HEK293 (cell line): Measurements from ENCODE around the gene CAP2.

Experiments
- CTCF ChIA-PET: fragments of 350-600 bp; formaldehyde crosslinking; extraction: SDS; loops from one replicate; lab custom pipeline; 2021; ENCODE audit warnings: antibody characterized with exemption; lab: Yijun Ruan, JAX
- POLR2A ChIA-PET: fragments of 300-600 bp; formaldehyde crosslinking; extraction: SDS; loops from one replicate; lab custom pipeline; 2020; ENCODE audit warnings: antibody characterized with exemption, inconsistent platforms; lab: Yijun Ruan, JAX
- H3K27ac ChIP-seq: fragments of 200-500 bp; sonication (Bioruptor generic); 2 replicates; pipeline ENCODE4 v1.5.1; 2014; ENCODE audit warnings: low read depth, low read length, control low read depth, inconsistent platforms; ENCODE audit errors: extremely low read depth
- H3K36me3 ChIP-seq, 2 experiments: fragments of 200-500 bp in 1 of 2; sonication (Bioruptor generic) in 1 of 2; 1 replicate in 1 of 2; 2 replicates in 1 of 2; pipeline ENCODE4 v1.5.1; 2014 to 2017; ENCODE audit warnings: inconsistent platforms in 2 of 2, low read length in 2 of 2; ENCODE audit not compliant: control insufficient read depth in 2 of 2, insufficient read depth in 1 of 2
- H3K4me1 ChIP-seq: fragments of 200-500 bp; sonication (Bioruptor generic); 2 replicates; pipeline ENCODE4 v1.5.1; 2014; ENCODE audit warnings: mild to moderate bottlenecking, low read length, inconsistent platforms; ENCODE audit not compliant: control insufficient read depth, insufficient read depth
- H3K4me3 ChIP-seq: 2 replicates; pipeline ENCODE4 v1.5.1; 2011; ENCODE audit warnings: low read depth, mild to moderate bottlenecking, control low read depth, low read length, moderate library complexity
- H3K9me3 ChIP-seq: fragments of 200-500 bp; sonication (Bioruptor generic); 2 replicates; pipeline ENCODE4 v1.5.1; 2014; ENCODE audit warnings: low read depth, low read length, inconsistent platforms; ENCODE audit not compliant: control insufficient read depth, insufficient read depth
- GFI1B ChIP-seq: fragments of 450-650 bp; formaldehyde crosslinking; IDR thresholded peaks from 2 replicates; pipeline ENCODE4 v1.5.1; 2016; ENCODE audit warnings: missing biosample characterization, missing genetic modification characterization
- HOXA7 ChIP-seq: sonication (generic); formaldehyde crosslinking; IDR thresholded peaks from 2 replicates; pipeline ENCODE4 v1.8.1; 2022; ENCODE audit warnings: missing genetic modification reagents, borderline replicate concordance
- OSR2 ChIP-seq: fragments of 450-650 bp; formaldehyde crosslinking; IDR thresholded peaks from 2 replicates; pipeline ENCODE4 v1.5.1; 2016; ENCODE audit warnings: missing biosample characterization, missing genetic modification characterization
- OVOL3 ChIP-seq: fragments of 450-650 bp; formaldehyde crosslinking; IDR thresholded peaks from 2 replicates; pipeline ENCODE4 v1.5.1; 2016; ENCODE audit warnings: missing biosample characterization, missing genetic modification characterization
- PRDM1 ChIP-seq: fragments of 450-650 bp; formaldehyde crosslinking; IDR thresholded peaks from 2 replicates; pipeline ENCODE4; 2016; ENCODE audit warnings: missing biosample characterization, missing genetic modification characterization
- REPIN1 ChIP-seq: fragments of 450-650 bp; formaldehyde crosslinking; IDR thresholded peaks from 2 replicates; pipeline ENCODE4 v1.5.1; 2017; ENCODE audit warnings: missing biosample characterization, missing genetic modification characterization, low read depth
- TRIM28 ChIP-seq: IDR thresholded peaks from 2 replicates; pipeline ENCODE4 v1.6.1; 2011; ENCODE audit warnings: low read length, control low read depth, borderline replicate concordance
- ZBTB8A ChIP-seq: fragments of 450-650 bp; formaldehyde crosslinking; IDR thresholded peaks from 2 replicates; pipeline ENCODE4 v1.5.1; 2016; ENCODE audit warnings: missing biosample characterization, missing genetic modification characterization
- ZEB2 ChIP-seq: fragments of 450-650 bp; formaldehyde crosslinking; IDR thresholded peaks from 2 replicates; pipeline ENCODE4 v1.5.1; 2016; ENCODE audit warnings: missing biosample characterization, missing genetic modification characterization
- ZNF146 ChIP-seq: fragments of 450-650 bp; formaldehyde crosslinking; IDR thresholded peaks from 2 replicates; pipeline ENCODE4 v1.5.1; 2016; ENCODE audit warnings: missing biosample characterization, missing genetic modification characterization
- ZNF19 ChIP-seq: fragments of 450-650 bp; formaldehyde crosslinking; IDR thresholded peaks from 2 replicates; pipeline ENCODE4; 2016; ENCODE audit warnings: missing biosample characterization, missing genetic modification characterization, low read depth
- ZNF239 ChIP-seq: fragments of 450-650 bp; formaldehyde crosslinking; IDR thresholded peaks from 2 replicates; pipeline ENCODE4 v1.5.1; 2016; ENCODE audit warnings: missing biosample characterization, missing genetic modification characterization
- ZNF350 ChIP-seq: fragments of 450-650 bp; formaldehyde crosslinking; IDR thresholded peaks from 2 replicates; pipeline ENCODE4 v1.5.0; 2017; ENCODE audit warnings: missing biosample characterization, mild to moderate bottlenecking, missing genetic modification characterization
- ZNF416 ChIP-seq: fragments of 450-650 bp; formaldehyde crosslinking; IDR thresholded peaks from 2 replicates; pipeline ENCODE4 v1.5.1; 2016; ENCODE audit warnings: missing biosample characterization, missing genetic modification characterization
- ZNF433 ChIP-seq: fragments of 450-650 bp; formaldehyde crosslinking; IDR thresholded peaks from 2 replicates; pipeline ENCODE4 v1.5.1; 2016; ENCODE audit warnings: missing biosample characterization, missing genetic modification characterization, low read depth
- ZNF530 ChIP-seq: fragments of 450-650 bp; formaldehyde crosslinking; IDR thresholded peaks from 2 replicates; pipeline ENCODE4 v1.5.1; 2016; ENCODE audit warnings: low read depth, missing biosample characterization, missing genetic modification characterization
- ZNF548 ChIP-seq: fragments of 450-650 bp; formaldehyde crosslinking; IDR thresholded peaks from 2 replicates; pipeline ENCODE4 v1.5.1; 2016; ENCODE audit warnings: missing biosample characterization, missing genetic modification characterization
- ZNF549 ChIP-seq: fragments of 450-650 bp; IDR thresholded peaks from 2 replicates; pipeline ENCODE4 v1.5.1; 2018; ENCODE audit warnings: missing biosample characterization, missing genetic modification characterization, mild to moderate bottlenecking, inconsistent platforms, moderate library complexity
- ZNF571 ChIP-seq: fragments of 450-650 bp; formaldehyde crosslinking; IDR thresholded peaks from 2 replicates; pipeline ENCODE4 v1.5.0; 2017; ENCODE audit warnings: missing biosample characterization, missing genetic modification characterization
- ZNF610 ChIP-seq: fragments of 450-650 bp; formaldehyde crosslinking; IDR thresholded peaks from 2 replicates; pipeline ENCODE4 v1.5.1; 2016; ENCODE audit warnings: missing biosample characterization, missing genetic modification characterization, borderline replicate concordance
- ZNF626 ChIP-seq: fragments of 450-650 bp; sonication (Bioruptor Pico); formaldehyde crosslinking; IDR thresholded peaks from 2 replicates; pipeline ENCODE4 v1.5.1; 2018; ENCODE audit warnings: missing biosample characterization, missing genetic modification characterization, inconsistent platforms
- ZNF664 ChIP-seq: fragments of 450-650 bp; formaldehyde crosslinking; IDR thresholded peaks from 2 replicates; pipeline ENCODE4 v1.5.1; 2016; ENCODE audit warnings: missing biosample characterization, missing genetic modification characterization
- ZNF707 ChIP-seq: fragments of 450-650 bp; formaldehyde crosslinking; IDR thresholded peaks from 2 replicates; pipeline ENCODE4 v1.5.1; 2016; ENCODE audit warnings: missing biosample characterization, missing genetic modification characterization
- ZNF792 ChIP-seq: fragments of 450-650 bp; formaldehyde crosslinking; IDR thresholded peaks from 2 replicates; pipeline ENCODE4 v1.5.1; 2016; ENCODE audit warnings: missing biosample characterization, missing genetic modification characterization
- TF ChIP-seq, protein P1 (sequence below): fragments of 450-650 bp; formaldehyde crosslinking; IDR thresholded peaks from 2 replicates; pipeline ENCODE4 v1.5.1; 2016; ENCODE audit warnings: missing biosample characterization, missing genetic modification characterization
- TF ChIP-seq, protein P2 (sequence below): fragments of 450-650 bp; IDR thresholded peaks from 2 replicates; pipeline ENCODE4 v1.5.1; 2018; ENCODE audit warnings: missing biosample characterization, mild to moderate bottlenecking, missing genetic modification characterization
- TF ChIP-seq, protein P3 (sequence below): fragments of 450-650 bp; formaldehyde crosslinking; IDR thresholded peaks from 2 replicates; pipeline ENCODE4 v1.5.1; 2016; ENCODE audit warnings: missing biosample characterization, missing genetic modification characterization, low read depth
- TF ChIP-seq, protein P4 (sequence below): fragments of 450-650 bp; formaldehyde crosslinking; IDR thresholded peaks from 2 replicates; pipeline ENCODE4 v1.5.1; 2016; ENCODE audit warnings: missing biosample characterization, missing genetic modification characterization
- TF ChIP-seq, protein P5 (sequence below): fragments of 450-650 bp; formaldehyde crosslinking; IDR thresholded peaks from 2 replicates; pipeline ENCODE4 v1.5.1; 2017; ENCODE audit warnings: missing biosample characterization, missing genetic modification characterization

CAP2 gene

DNA sequence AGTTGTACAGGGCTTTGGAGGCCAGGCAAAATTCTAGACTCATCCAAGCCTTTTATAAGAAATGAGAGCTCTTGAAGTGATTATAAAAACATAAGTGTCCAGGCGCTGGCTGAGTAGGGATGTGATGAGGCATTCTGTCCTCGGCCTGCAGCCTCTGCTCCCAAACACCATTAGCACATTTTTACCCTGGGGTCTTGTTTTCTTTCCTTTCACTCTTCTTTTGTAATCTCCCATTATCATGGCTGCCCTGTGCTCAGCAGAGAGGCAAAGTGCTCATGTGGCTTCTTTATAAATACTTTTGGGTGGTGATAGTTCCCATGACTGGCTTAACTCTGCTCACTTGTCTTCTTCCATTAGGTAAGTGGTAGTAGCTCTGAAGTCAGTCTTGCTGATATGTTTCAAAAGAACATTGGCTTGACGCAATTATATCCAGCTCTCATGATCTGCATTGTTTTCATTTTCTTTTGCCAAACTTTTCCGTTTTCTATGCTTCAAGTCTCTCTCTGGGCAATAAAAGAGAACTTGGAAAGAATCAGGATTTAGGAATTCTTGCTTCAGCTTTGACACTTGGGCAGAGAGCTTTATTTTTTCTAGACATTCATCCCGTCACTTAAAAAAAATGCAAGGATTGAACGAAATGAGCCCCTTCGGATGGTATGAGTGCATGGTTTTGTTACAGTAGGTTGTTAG is 61.1 kb downstream of the CAP2 start:
- CTCF ChIA-PET: no interaction called here
- Histone ChIP-seq H3K36me3 (no peaks in the 10 kb centered on the region), H3K4me3 (no peak overlapping the region), H3K4me1 (peaks cover 11% of the 10 kb centered on the region), H3K27ac (no peak overlapping the region)
- POLR2A ChIA-PET: no interaction called here
- TF ChIP-seq ZNF549 (no peak), ZNF350 (tag by site-specific recombination) (no peak), ZNF792 (tag by site-specific recombination) (no peak), PRDM1 (tag by site-specific recombination) (no peak), OVOL3 (tag by site-specific recombination) (no peak), ZNF707 (tag by site-specific recombination) (no peak), REPIN1 (tag by site-specific recombination) (no peak), ZBTB8A (tag by site-specific recombination) (no peak), ZNF626 (tag by site-specific recombination) (no peak), OSR2 (tag by site-specific recombination) (no peak), ZNF19 (tag by site-specific recombination) (no peak), GFI1B (tag by site-specific recombination) (no peak), ZNF146 (no peak)
- TF ChIP-seq, protein P1, sequence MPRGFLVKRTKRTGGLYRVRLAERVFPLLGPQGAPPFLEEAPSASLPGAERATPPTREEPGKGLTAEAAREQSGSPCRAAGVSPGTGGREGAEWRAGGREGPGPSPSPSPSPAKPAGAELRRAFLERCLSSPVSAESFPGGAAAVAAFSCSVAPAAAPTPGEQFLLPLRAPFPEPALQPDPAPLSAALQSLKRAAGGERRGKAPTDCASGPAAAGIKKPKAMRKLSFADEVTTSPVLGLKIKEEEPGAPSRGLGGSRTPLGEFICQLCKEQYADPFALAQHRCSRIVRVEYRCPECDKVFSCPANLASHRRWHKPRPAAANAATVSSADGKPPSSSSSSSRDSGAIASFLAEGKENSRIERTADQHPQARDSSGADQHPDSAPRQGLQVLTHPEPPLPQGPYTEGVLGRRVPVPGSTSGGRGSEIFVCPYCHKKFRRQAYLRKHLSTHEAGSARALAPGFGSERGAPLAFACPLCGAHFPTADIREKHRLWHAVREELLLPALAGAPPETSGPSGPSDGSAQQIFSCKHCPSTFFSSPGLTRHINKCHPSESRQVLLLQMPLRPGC (tag by site-specific recombination): no peak
- TF ChIP-seq, protein P2, sequence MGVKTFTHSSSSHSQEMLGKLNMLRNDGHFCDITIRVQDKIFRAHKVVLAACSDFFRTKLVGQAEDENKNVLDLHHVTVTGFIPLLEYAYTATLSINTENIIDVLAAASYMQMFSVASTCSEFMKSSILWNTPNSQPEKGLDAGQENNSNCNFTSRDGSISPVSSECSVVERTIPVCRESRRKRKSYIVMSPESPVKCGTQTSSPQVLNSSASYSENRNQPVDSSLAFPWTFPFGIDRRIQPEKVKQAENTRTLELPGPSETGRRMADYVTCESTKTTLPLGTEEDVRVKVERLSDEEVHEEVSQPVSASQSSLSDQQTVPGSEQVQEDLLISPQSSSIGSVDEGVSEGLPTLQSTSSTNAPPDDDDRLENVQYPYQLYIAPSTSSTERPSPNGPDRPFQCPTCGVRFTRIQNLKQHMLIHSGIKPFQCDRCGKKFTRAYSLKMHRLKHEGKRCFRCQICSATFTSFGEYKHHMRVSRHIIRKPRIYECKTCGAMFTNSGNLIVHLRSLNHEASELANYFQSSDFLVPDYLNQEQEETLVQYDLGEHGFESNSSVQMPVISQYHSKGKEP (tag by site-specific recombination): no peak
- TF ChIP-seq, protein P3, sequence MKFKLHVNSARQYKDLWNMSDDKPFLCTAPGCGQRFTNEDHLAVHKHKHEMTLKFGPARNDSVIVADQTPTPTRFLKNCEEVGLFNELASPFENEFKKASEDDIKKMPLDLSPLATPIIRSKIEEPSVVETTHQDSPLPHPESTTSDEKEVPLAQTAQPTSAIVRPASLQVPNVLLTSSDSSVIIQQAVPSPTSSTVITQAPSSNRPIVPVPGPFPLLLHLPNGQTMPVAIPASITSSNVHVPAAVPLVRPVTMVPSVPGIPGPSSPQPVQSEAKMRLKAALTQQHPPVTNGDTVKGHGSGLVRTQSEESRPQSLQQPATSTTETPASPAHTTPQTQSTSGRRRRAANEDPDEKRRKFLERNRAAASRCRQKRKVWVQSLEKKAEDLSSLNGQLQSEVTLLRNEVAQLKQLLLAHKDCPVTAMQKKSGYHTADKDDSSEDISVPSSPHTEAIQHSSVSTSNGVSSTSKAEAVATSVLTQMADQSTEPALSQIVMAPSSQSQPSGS (tag by site-specific recombination): no peak
- TF ChIP-seq, all 188 proteins: peak for 0
- H3K9me3 ChIP-seq: no peaks in the 10 kb centered on the region

DNA sequence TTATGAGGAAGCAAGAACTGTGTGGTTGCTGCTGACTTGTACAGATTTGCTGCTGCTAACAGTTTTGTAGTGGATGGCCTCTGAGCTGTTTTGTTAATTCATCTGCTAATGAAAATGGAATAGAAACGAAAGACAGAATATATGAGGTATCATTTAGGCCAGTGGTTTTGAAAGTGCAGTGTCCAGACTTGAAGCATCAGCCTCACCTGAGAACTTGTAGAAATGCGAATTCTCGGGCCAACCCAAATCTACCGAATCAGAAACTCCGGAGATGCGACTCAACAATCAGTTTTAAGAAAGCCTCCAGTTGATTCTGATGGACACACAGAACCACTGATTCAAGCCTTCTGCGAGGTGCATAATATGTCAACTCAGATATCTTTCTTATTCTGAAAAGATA is 62.5 kb downstream of the CAP2 start:
- TF ChIP-seq ZEB2 (no peak), ZNF610 (tag by site-specific recombination) (no peak), ZNF530 (tag by site-specific recombination) (no peak), ZNF239 (tag by site-specific recombination) (no peak), TRIM28 (no peak), ZNF548 (tag by site-specific recombination) (no peak), HOXA7 (no peak), ZNF571 (tag by site-specific recombination) (no peak), ZNF433 (no peak), ZNF416 (tag by site-specific recombination) (no peak), ZNF664 (tag by site-specific recombination) (no peak)
- TF ChIP-seq, protein P4, sequence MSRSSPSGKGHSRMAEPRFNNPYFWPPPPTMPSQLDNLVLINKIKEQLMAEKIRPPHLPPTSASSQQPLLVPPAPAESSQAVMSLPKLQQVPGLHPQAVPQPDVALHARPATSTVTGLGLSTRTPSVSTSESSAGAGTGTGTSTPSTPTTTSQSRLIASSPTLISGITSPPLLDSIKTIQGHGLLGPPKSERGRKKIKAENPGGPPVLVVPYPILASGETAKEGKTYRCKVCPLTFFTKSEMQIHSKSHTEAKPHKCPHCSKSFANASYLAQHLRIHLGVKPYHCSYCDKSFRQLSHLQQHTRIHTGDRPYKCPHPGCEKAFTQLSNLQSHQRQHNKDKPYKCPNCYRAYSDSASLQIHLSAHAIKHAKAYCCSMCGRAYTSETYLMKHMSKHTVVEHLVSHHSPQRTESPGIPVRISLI (tag by site-specific recombination): no peak
- TF ChIP-seq, protein P5, sequence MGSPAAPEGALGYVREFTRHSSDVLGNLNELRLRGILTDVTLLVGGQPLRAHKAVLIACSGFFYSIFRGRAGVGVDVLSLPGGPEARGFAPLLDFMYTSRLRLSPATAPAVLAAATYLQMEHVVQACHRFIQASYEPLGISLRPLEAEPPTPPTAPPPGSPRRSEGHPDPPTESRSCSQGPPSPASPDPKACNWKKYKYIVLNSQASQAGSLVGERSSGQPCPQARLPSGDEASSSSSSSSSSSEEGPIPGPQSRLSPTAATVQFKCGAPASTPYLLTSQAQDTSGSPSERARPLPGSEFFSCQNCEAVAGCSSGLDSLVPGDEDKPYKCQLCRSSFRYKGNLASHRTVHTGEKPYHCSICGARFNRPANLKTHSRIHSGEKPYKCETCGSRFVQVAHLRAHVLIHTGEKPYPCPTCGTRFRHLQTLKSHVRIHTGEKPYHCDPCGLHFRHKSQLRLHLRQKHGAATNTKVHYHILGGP (tag by site-specific recombination): no peak
- CTCF ChIA-PET: no interaction called here
- peaks cover 6% of the 10 kb centered on the region for H3K4me1 ChIP-seq
- H3K36me3 ChIP-seq: no peaks in the 10 kb centered on the region
- no peak overlapping the region for H3K27ac ChIP-seq
- POLR2A ChIA-PET: no interaction called here
- no peaks in the 10 kb centered on the region for H3K9me3 ChIP-seq
- no peak overlapping the region for H3K4me3 ChIP-seq
